Forelimb muscle (tissue), 1 donor: Measurements from ENCODE around the gene DOCK3. TPM values are rescaled to one million over a fixed set of nuclear protein-coding genes. Genes with fewer than 3 reads are reported as not detected.
"Not testable (repeated sequence)": the region's sequence is repeated elsewhere in the genome, so short reads cannot be mapped to it uniquely, and the experiment has no call there.

ENCODE experiments used
- DNase-seq: peaks from one replicate; pipeline ENCODE4 v3.0.0-alpha.2; 2013; ENCODE audit warnings: low read depth
- polyA plus RNA-seq: library from polyadenylated mRNA; unstranded; fragments of 120-200 nt; gene quantifications from one replicate; pipeline ENCODE4 v1.2.1, GENCODE V29; 2013; ENCODE audit not compliant: insufficient read length

Gene DOCK3
- polyA plus RNA-seq, 1 donor: 0.15 TPM

DNA sequence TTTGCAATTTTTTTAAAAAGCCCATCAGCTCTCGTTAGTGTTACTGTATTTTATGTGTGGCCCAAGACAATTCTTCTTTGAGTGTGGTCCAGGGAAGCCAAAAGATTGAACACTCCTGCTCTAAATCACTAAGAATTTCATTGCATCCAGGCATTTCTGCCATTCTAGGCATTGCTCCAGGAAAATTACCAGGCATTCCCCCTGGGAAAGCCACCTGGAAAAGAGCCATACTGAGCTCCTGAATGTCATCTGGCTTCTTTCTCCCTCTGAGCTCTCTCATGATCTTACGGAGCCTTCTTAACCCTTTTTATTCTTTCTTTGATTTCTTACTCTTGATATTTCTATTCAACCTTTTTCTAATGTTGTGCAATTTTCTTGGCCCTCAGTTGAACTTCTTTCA, 202.2 kb downstream of the DOCK3 start:
- no peak for DNase-seq

DNA sequence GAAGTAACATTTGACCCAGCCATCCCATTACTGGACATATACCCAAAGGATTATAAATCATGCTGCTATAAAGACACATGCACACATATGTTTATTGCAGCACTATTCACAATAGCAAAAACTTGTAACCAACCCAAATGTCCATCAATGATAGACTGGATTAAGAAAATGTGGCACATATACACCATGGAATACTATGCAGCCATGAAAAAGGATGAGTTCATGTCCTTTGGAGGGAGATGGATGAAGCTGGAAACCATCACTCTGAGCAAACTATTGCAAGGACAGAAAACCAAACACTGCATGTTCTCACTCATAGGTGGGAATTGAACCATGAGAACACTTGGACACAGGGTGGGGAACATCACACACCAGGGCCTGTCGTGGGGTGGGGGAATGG, 208.0 kb downstream of the DOCK3 start:
- not testable (repeated sequence) for DNase-seq

DNA sequence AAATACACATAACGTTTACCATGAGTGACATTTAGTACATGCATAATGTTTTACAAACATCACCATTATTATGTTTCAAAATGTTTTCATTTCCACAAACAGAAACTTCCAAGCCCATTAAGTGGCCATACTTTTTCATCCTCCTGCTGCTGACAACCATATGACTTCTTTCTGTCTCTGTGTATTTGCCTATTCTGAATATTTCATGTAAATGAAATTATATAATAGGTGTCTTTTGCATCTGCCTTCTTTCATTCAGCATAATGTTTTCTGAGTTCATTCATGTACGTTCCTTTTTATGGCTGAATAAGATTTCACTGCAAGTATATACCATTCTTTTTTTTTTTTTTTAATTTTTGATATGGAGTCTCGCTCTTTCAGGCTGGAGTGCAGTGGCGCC, 209.0 kb downstream of the DOCK3 start:
- no peak for DNase-seq

DNA sequence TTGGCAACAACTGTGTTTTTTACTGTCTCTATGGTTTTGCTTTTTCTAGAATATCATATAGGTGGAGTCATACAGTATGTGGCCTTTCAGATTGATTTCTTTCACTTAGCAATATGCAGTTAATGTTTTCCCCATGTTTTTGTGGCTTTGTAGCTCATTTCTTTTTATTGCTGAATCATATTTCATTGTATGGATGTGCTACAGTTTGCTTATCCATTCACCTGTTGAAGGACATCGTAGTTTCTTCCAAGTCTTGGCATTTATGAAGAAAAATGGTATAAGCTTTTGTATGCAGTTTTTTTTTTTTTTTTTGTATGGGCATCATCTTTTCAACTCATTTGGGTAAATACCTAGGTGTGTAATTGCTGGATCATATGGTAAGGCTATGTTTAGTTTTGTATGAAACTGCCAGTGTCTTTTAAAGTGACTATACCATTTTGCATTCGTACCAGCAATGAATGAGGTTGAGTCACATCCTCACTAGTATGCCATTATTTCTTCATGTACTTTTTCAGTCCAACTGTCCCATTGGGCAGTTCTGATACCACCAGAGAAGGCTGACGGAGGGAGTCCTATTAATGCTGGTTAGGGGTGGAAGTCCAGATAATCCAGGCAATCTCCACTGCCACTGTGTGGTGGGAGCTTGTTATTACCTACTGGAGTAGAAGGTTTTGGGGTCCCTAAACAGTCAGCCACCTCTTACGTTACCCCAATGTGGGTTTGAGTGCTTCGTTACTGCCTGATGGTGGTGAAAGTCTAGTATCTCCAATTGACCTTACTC, 210.5 kb downstream of the DOCK3 start:
- DNase-seq: no peak

DNA sequence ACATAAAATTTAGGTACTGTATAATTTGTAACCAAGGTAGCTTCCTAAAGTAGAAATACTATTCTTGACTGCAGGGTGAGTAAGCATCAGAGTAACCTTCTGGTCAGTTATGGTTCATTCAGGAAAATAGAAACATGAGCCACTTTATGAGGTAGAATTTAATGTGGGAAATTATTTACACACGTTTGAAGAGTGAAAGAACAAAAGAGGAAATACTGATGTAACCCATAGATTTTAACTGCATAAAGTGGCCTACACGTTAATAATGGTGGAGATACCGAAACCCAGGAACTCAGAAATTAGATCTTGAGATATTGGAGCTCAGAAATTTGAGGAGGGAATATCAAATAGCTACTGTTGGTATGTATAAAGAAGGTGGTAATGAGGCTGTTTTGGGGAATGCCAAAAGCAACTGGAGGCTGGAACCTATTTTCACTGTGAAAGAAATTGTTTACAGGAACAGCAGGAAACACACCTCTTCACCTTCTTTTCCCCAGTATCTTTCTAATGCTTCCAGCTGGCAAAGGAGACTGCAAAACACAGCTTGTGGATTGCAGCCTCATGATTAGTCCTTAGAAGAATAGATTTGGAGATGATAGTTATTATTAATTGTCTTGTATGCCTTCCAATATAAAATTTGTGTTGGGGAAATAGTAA, 216.1 kb downstream of the DOCK3 start:
- no peak for DNase-seq

DNA sequence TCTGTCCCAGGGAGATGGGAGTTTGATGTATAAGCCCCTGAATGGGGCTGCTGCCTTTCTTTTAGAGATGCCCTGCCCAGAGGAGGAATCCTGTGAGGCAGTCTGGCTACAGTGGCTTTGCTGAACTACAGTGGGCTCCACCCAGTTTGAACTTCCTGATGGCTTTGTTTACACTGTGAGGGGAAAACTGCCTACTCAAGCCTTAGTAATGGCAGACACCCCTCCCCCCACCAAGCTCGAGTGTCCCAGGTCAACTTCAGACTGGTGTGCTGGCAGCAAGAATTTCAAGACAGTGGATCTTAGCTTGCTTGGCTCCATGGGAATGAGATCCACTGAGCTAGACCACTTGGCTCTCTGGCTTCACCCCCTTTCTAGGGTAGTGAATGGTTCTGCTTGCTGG, 226.4 kb downstream of the DOCK3 start:
- not testable (repeated sequence) for DNase-seq

DNA sequence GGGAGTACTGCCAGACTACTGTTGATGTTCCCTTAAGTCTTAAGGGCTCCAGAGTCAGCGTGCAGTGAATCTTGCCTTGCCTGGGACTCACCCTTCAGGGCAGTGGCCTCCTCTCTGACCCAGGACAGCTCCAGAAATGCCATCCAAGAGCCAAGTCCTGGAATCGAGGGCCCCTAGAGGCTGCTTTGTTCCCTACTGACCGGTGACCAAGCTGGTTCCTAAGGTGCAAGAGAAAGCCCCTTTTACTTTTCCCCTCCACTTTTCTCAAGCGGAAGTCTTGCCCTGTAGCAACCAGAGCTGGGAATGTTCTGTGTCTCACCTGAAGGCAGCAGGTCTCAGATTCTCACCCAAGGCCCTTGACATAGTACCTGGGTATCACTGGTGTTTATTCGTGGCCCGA, 238.0 kb downstream of the DOCK3 start:
- no peak for DNase-seq

DNA sequence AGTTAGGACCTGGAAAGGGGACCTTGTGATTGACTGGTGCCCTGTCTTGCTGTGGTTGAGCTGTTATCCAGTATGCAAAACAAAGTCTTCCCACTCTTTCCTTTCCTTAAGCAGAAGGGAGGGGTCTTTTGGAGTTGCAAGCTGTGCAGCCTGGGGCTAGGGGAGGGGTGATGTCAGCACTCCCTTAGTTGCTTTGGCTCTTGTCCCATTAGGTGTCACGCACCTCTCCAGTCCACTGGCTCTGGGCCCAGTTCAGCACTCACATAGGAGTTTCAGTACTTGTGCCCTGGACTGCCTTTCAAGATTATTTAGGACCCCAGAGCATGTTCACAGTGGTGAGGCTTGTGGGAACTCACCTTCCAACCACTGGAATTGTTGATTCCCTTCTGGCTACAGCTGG, 238.5 kb downstream of the DOCK3 start:
- DNase-seq: no peak

DNA sequence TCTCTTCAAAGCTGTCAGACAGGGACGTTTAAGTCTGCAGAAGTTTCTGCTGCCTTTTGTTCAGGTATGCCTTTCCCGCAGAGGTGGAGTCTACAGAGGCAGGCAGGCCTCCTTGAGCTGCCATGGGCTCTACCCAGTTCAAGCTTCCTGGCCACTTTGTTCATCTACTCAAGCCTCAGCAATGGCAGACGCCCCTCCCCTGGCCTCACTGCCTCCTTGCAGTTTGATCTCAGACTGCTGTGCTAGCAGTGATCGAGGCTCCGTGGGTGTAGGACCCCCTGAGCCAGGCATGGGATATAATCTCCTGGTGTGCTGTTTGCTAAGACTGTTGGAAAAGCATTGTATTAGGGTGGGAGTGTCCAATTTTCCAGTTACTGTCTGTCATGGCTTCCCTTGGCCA, 247.3 kb downstream of the DOCK3 start:
- DNase-seq: not testable (repeated sequence)

DNA sequence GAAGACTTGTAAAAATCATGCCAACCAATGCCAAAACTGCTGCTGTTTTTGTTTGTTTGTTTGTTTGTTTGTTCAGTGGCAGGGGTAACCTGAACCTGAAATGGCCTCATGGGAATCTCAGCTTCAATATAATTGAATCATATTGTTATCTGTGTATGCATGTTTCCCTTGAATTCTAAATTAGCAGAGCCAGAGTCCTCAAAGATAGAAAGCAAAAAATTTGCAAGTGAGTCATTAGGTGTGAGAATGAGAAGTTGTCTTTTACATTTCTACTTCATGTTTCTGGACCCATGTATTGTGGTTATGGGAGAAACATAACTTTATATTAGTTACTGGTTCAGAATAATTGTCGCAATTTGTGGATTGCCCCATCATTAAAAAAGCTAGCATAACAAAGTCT, 249.2 kb downstream of the DOCK3 start:
- DNase-seq: no peak

DNA sequence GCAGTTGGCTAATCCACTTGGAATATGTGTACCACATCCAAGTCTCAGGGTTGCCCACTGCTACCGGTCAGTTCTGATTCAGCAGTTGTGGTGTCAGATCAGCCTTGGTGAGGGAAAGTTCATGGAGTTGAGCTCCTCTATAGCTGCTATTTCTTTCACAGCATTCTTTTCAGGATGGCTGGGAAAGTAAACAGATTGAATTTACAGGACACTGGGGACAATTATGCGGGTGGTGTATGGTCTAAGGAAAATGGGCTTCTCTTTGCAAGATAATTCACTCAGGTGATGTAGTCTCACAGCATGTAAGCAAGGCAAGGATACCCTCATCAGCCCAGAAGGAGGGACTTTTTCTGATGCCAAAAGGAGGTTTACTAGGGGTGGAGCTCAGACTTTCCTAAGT, 249.9 kb downstream of the DOCK3 start:
- no peak for DNase-seq

DNA sequence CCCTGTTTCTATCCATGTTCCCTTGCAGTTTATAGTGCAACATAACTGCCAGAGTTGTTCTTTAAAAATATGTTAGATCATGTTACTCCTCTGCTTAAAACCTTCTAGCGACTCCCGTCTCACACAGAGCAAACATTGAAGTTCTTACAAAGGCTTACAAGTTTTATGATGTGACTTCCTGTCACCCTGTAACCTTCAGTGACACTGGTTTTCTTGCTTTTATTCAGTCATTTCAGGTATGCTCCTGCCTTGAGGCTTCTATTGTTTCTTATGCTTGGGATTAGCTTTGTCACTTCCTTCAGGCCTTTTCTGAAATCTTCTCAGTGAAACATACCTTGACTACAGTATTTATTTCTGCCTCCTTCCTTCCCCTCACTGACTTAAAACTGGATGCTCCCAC, 252.1 kb downstream of the DOCK3 start:
- DNase-seq: no peak

DNA sequence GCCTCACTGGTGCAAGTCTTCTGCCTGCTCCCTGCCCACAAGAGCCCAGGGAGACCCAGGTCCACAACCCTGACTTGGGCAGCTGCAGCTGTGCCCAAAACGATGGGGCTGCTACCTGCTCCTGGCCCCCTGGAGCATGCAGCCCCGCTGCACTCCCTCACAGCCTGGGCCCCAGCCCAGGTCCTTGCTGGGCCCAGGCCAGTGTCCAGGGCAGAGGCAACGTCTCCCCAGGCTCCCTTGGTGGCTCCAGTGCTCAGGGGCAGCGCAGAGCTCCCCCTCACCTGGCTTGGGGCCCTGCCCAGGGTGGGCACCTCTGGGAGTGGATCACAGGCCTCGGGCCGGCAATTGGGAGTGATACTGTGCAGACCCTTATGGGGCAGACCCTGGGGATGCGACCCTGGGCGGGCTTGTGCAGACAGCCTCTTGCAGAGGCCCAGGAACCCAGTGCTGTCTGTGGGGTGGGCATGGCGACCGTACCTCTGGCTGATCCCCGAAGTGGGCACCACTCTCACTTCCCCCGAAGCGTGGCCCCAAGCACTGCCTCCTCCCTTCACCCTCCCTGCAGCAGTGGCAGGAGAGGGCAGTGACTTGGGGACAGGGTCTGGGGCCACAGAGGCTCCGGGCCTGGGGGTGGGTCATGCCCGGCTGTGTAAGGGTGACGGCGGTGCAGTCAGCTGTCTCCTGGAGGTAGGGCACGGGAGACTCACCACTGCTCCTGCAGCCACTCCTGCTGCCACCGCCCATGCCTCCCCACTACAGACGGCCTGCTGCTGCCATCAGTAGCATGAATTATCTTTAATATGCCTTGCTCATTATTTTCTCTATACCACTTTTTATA, 255.9 kb downstream of the DOCK3 start:
- no peak for DNase-seq

DNA sequence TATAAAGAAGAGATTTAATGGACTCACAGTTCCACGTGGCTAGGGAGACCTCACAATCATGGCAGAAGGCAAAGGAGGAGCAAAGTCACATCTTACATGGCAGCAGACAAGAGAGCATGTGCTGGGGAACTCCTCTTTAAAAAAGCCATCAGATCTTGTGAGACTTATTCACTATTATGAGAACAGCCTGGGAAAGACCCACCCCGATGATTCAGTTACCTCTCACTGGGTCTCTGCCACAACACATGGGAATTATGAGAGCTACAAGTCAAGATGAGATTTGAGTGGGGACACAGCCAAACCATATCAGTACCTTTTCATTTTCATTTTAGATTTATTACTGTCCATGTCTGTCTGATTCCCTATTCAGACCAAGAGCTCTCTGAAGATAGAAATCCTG, 258.2 kb downstream of the DOCK3 start:
- not testable (repeated sequence) for DNase-seq

DNA sequence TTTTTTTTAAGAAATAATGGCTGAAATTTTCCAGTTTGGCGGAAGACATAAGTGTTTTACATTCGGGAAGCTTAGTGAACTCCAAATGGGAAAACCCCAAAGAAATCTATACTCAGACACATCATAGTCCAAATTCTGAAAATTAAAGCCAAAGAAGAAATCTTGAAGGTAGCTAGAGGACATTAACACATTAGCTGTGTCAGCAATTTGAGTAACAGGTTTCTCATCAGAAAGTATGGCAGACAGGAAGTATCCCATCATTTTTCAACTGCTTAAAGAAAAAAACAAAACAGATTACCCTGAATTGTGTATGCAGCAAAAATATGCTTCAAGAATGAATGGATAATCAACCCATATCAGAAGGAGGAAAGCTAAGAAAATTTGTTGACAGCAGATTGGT, 261.7 kb downstream of the DOCK3 start:
- no peak for DNase-seq

DNA sequence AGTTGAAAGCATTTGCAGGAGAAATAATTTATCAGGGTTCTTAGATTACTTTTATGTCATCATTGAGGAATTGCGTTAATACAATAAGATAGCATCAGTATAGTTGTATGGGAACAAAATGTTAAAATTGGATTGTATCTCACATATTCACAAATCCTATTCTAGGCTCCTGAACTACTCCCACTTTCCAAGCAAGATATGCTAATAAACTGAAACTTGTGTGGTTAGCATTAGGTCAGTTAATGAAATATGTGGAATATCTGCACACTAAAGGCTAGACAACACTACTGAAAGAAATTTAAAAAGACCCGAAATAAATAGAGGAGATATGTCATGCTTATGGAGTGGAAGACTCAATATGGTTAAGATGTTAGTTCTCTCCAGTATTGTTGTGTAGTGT, 272.7 kb downstream of the DOCK3 start:
- no peak for DNase-seq

DNA sequence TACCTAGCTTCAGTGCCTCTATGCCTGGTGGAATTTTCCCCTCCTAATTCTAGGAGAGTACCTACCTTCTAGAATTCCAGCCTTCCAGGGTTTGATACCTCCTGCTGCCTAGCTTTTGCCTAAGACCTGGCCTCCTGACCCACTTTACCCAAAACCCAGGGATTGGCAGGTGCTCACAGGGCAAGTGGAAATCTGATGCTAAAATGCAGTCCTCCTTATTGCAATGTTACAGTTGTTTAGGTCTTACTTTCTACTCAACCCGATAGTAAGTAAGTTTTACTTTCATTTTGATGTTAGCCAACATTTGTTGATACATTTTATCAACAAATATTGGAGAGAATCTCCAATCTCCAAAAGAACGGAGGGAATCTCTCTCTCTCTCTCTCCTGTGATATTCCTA, 275.9 kb downstream of the DOCK3 start:
- DNase-seq: no peak

DNA sequence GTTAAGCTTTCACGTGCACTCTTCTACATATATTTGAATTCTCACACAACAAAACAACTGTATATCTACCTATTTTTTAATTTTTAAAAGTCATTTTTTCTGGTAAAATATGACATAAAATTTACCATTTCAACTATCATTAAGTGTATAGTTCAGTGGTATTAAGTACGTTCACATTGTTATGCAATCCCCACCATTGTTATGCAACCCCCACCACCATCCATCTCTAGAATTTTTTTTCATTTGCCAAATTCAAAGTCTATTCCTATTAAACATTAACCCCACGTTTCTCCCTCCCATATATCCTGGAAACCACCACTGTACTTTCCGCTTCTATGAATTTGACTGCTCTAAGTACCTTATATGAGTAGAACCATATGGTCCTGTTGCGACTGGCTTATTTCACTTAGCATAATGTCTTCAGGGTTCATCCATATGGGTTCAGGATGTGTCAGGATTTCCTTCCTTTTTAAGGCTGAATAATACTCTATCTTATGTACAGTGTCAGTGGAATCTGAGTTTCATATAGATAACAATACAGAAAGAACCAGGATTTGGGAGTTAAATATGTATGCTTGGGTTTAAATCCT, 279.2 kb downstream of the DOCK3 start:
- no peak for DNase-seq

DNA sequence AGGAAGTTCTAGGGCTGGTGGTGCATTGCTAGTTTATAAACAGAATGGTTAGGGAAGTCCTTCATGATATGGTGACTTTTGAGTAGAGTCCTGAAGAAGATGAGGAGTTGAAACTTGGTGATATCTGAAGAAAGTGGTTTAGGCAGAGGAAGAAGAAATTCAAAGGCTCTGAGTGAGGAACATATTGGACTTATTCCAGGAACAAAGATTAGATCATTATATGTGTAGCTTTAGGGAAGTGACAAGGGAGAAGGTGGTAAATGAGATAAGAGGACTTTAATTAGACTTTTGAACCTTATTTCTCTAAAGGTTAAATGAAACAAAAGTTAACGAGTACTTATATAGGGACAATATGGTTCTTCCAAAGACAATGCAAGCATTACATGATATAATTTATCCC, 286.7 kb downstream of the DOCK3 start:
- DNase-seq: no peak

DNA sequence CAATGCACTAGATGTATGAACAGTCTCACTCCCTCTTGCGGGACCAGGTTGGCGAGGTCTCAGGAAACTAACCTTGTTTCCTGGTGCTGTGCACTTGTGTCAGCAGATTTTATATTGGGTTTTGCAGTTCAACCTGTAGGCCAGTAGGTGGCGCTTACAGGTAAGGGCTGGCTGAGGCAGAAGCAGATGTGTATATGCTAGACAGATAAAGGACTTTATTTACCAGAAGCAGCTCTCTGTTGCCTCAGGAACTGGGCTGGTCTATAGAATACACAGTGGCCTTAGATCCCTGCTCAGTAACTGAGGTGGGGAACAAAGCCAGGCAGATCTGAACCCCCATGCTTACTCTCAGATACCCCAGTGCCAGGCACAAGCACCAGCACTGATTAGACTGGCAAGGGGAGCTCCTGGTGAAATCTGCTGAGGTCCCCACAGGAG, 296.8 kb downstream of the DOCK3 start:
- no peak for DNase-seq

DNA sequence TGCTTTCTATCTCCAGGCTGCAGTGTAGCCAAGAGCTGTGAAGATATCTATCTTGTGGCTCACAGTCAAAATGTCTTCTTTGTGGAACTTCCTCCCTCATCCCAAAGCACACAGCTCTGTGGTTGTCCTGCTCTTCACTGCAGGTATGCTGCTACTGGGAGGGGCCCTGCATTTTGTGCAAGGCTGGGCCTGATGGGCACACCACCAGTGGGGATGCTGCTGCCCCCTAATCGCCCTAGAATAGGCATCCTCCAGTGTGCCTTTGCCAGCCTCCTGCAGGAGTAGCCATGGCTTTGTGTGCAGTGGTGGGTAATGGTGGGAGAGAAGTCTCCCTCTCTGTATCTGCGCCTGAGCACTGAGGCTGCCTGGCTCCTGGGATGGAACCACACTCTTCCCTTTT, 297.3 kb downstream of the DOCK3 start:
- DNase-seq: no peak

DNA sequence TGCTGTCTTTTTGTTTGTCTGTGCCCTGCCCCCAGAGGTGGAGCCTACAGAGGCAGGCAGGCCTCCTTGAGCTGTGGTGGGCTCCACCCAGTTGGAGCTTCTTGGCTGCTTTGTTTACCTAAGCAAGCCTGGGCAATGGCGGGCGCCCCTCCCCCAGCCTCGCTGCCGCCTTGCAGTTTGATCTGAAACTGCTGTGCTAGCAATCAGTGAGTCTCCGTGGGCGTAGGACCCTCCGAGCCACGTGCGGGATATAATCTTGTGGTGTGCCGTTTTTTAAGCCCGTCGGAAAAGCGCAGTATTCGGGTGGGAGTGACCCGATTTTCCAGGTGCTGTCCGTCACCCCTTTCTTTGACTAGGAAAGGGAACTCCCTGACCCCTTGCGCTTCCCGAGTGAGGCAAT, 303.9 kb downstream of the DOCK3 start:
- DNase-seq: not testable (repeated sequence)
